Sigmoid colon (tissue), 7 donors: Measurements from ENCODE around the gene EIF3F. TPM values are rescaled to one million over a fixed set of nuclear protein-coding genes. Genes with fewer than 3 reads are reported as not detected.

Source experiments
- DNase-seq: peaks from one replicate; pipeline ENCODE4 v3.0.0-alpha.2; 2019
- H3K27ac ChIP-seq, 4 donors: fragments of 200-600 bp; sonication (generic); one replicate each; pipeline ENCODE4 v1.5.1; 2016 to 2019; ENCODE audit warnings: mild to moderate bottlenecking in 1 of 4
- H3K27me3 ChIP-seq, 3 donors: fragments of 200-600 bp; sonication (generic); one replicate each; pipeline ENCODE4 v1.5.1; 2019; ENCODE audit warnings: mild to moderate bottlenecking in 1 of 3
- H3K36me3 ChIP-seq, 4 donors: fragments of 200-600 bp; sonication (generic); one replicate each; pipeline ENCODE4 v1.5.1; 2016 to 2019
- H3K4me1 ChIP-seq, 4 donors: fragments of 200-600 bp; sonication (generic); one replicate each; pipeline ENCODE4 v1.5.1; 2017 to 2019
- H3K4me3 ChIP-seq, 4 donors: fragments of 200-600 bp; sonication (generic); one replicate each; pipeline ENCODE4 v1.5.1; 2017 to 2019; ENCODE audit warnings: mild to moderate bottlenecking in 2 of 4, moderate library complexity in 1 of 4
- H3K9me3 ChIP-seq, 4 donors: fragments of 200-600 bp in 3 of 4; sonication (generic) in 3 of 4; one replicate each; pipeline versions ENCODE4 v1.5.1 to v1.6.1; 2013 to 2019
- EP300 ChIP-seq, 4 donors: sonication (generic); formaldehyde crosslinking; IDR thresholded peaks; one replicate each; pipeline ENCODE4 v1.6.1; 2017; ENCODE audit warnings: antibody characterized with exemption in 4 of 4
- POLR2A ChIP-seq, 2 donors: fragments of 450-650 bp; IDR thresholded peaks; one replicate each; pipeline ENCODE4 v1.6.1; 2016; ENCODE audit warnings: antibody characterized with exemption in 2 of 2, mild to moderate bottlenecking in 2 of 2, moderate library complexity in 2 of 2
- POLR2AphosphoS5 ChIP-seq, 4 donors: sonication (generic); formaldehyde crosslinking; IDR thresholded peaks; one replicate each; pipeline ENCODE4 v1.6.1; 2017; ENCODE audit warnings: antibody characterized with exemption in 4 of 4
- WGBS, 2 donors: extraction: QIAGEN DNeasy Blood & Tissue Kit; methylation state at CpG; one replicate each; pipeline ENCODE4 v1.1.7; 2013; 5-methylcytosine and 5-hydroxymethylcytosine counted together
- intact Hi-C: fragments of 100-400 bp; cut with DNase I; formaldehyde crosslinking; loops from one replicate; pipeline ENCODE4 v1.15.1; 2023
- polyA plus RNA-seq, 3 donors: library from polyadenylated mRNA; stranded (reverse); fragments of 200-250 nt; gene quantifications; one replicate each; pipeline ENCODE4 v1.2.3, GENCODE V29; 2013
- total RNA-seq, 4 donors: library from RNA; depleted of rRNA; stranded (reverse); fragments of >200 nt; gene quantifications; one replicate each; pipeline ENCODE4 v1.1.0, GENCODE V29; 2016
- TF ChIP-seq, protein P1 (sequence below), 4 experiments: fragments of 450-650 bp in 3 of 4; fragments of 200-600 bp in 1 of 4; IDR thresholded peaks; one replicate each; pipeline ENCODE4 v1.5.1; 2016 to 2019; ENCODE audit warnings: antibody characterized with exemption in 4 of 4, mild to moderate bottlenecking in 3 of 4, moderate library complexity in 2 of 4
- donor health status: healthy with polysubstance abuse.
- donor health status: Bipolar disorder and iron deficiency.
- donor health status: healthy.

Gene EIF3F
- total and polyA plus RNA-seq, 7 donors: 192 to 540 (median 233) TPM

DNA sequence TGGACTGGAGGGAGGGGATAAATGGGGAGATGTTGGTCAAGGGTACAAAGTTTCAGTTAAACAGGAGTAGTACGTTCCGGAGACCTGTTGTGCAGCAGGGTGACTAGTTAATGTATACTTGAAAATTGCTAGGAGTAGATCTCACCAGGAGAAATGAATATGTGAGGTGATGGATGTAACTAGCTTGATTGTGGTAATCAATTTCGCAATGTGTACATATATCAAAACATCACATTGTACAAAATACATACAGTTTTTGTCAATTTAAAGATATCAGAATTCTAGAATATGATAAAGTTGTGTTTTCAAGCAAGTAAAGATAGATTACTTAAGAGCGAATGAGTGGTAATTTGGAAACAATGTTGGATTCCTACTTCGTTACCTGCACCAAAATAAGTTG is 13.3 kb downstream of the EIF3F start:
- DNase-seq: no peak
- peaks cover 8 to 46% (median 29%) of the 10 kb centered on the region in 4 donors for H3K36me3 ChIP-seq
- no peaks in the 10 kb centered on the region for H3K27me3 ChIP-seq
- no peak overlapping the region for H3K4me3 ChIP-seq
- intact Hi-C loops: loop anchor here (10.0 kb wide), 1 partner anchor 264 kb away; the partner anchor contains the start of gene LMO1
- TF ChIP-seq EP300 (IDR thresholded peaks at IDR 0.05) (no peak), POLR2AphosphoS5 (IDR thresholded peaks at IDR 0.05) (peak in 1 of 4 donors; percentile 11), POLR2A (IDR thresholded peaks at IDR 0.05) (no peak)
- TF ChIP-seq, protein P1, sequence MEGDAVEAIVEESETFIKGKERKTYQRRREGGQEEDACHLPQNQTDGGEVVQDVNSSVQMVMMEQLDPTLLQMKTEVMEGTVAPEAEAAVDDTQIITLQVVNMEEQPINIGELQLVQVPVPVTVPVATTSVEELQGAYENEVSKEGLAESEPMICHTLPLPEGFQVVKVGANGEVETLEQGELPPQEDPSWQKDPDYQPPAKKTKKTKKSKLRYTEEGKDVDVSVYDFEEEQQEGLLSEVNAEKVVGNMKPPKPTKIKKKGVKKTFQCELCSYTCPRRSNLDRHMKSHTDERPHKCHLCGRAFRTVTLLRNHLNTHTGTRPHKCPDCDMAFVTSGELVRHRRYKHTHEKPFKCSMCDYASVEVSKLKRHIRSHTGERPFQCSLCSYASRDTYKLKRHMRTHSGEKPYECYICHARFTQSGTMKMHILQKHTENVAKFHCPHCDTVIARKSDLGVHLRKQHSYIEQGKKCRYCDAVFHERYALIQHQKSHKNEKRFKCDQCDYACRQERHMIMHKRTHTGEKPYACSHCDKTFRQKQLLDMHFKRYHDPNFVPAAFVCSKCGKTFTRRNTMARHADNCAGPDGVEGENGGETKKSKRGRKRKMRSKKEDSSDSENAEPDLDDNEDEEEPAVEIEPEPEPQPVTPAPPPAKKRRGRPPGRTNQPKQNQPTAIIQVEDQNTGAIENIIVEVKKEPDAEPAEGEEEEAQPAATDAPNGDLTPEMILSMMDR (IDR thresholded peaks at IDR 0.05): no peak
- 67 to 83% methylated on average over 5 of the region's 5 CpGs for WGBS, 2 donors
- H3K27ac ChIP-seq: no peak overlapping the region
- H3K9me3 ChIP-seq: no peaks in the 10 kb centered on the region
- no peaks in the 10 kb centered on the region for H3K4me1 ChIP-seq

DNA sequence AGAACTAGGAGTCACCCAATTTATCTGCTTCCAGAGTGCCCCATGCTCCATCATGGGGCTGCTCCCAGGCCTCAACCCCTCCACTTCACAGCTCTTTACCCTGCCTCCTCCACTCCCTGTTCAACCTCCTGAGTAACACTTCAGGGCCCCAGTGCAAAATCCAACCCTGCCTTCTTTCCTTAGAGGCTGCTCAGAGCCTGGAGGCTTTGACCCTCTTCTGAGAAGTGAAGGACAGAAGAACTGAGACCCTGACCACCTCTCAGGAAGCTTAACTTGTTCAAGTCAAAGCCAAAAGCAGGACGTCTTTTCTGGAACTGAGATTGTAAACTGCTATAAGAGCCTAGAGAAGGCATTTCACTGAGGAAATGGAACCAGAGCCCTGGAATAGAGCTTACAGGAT is 15.5 kb downstream of the EIF3F start:
- no peak for TF ChIP-seq POLR2A (IDR thresholded peaks at IDR 0.05)
- TF ChIP-seq, protein P1 (IDR thresholded peaks at IDR 0.05): no peak
- no peak for TF ChIP-seq EP300 (IDR thresholded peaks at IDR 0.05)
- no peak for TF ChIP-seq POLR2AphosphoS5 (IDR thresholded peaks at IDR 0.05)
- Histone ChIP-seq H3K4me1 (no peaks in the 10 kb centered on the region), H3K36me3 (peaks cover 0 to 23% (median 11%) of the 10 kb centered on the region in 4 donors), H3K27me3 (no peaks in the 10 kb centered on the region), H3K9me3 (no peaks in the 10 kb centered on the region), H3K4me3 (no peak overlapping the region), H3K27ac (no peak overlapping the region)
- intact Hi-C loops: loop anchor here (10.0 kb wide), 1 partner anchor 262 kb away; the partner anchor contains the start of gene LMO1
- no peak for DNase-seq
- 62 to 66% methylated on average over 1 of the region's 1 CpG for WGBS, 2 donors

DNA sequence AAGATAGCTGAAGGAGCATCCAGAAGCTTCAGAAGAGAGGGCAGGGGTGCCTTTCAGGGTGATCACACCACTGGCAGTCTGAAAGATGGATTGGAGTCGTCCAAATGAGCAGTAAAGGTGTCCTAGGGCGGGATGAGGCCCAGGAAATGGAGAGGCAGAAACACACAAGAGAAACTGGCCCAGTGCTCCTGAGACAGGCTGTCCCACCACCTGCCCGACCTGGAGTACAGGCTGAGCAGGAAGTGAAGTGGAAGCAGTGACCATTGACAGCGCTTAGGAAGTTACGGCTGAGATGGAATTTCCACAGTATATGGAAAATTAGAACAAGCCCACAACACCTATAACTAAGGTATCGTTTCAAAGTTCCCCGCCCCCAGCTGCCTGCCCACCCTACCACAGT is 16.1 kb downstream of the EIF3F start:
- Histone ChIP-seq H3K27me3 (no peaks in the 10 kb centered on the region), H3K9me3 (no peaks in the 10 kb centered on the region), H3K36me3 (peaks cover 0 to 18% (median 9%) of the 10 kb centered on the region in 4 donors), H3K4me1 (no peaks in the 10 kb centered on the region), H3K27ac (no peak overlapping the region), H3K4me3 (no peak overlapping the region)
- intact Hi-C loops: loop anchor here (10.0 kb wide), 1 partner anchor 262 kb away; the partner anchor contains the start of gene LMO1
- 72 to 78% methylated on average over 7 of the region's 7 CpGs for WGBS, 2 donors
- DNase-seq: no peak
- TF ChIP-seq, protein P1 (IDR thresholded peaks at IDR 0.05): no peak
- no peak for TF ChIP-seq POLR2AphosphoS5 (IDR thresholded peaks at IDR 0.05)
- no peak for TF ChIP-seq EP300 (IDR thresholded peaks at IDR 0.05)

GRCh38 chr11:8004008-8004407 is 16.9 kb downstream of the EIF3F start:
- no peaks in the 10 kb centered on the region for H3K27me3 ChIP-seq
- TF ChIP-seq, protein P1 (IDR thresholded peaks at IDR 0.05): no peak
- TF ChIP-seq EP300 (IDR thresholded peaks at IDR 0.05): no peak
- no peak for TF ChIP-seq POLR2A (IDR thresholded peaks at IDR 0.05)
- no peak for TF ChIP-seq POLR2AphosphoS5 (IDR thresholded peaks at IDR 0.05)
- no peaks in the 10 kb centered on the region for H3K9me3 ChIP-seq
- intact Hi-C loops: loop anchor here (10.0 kb wide), 1 partner anchor 261 kb away; the partner anchor contains the start of gene LMO1
- no peaks in the 10 kb centered on the region for H3K4me1 ChIP-seq
- WGBS, 2 donors: 86 to 91% methylated on average over 2 of the region's 2 CpGs
- H3K4me3 ChIP-seq: no peak overlapping the region
- peaks cover 0 to 10% (median 3%) of the 10 kb centered on the region in 4 donors for H3K36me3 ChIP-seq
- no peak for DNase-seq
- no peak overlapping the region for H3K27ac ChIP-seq

DNA sequence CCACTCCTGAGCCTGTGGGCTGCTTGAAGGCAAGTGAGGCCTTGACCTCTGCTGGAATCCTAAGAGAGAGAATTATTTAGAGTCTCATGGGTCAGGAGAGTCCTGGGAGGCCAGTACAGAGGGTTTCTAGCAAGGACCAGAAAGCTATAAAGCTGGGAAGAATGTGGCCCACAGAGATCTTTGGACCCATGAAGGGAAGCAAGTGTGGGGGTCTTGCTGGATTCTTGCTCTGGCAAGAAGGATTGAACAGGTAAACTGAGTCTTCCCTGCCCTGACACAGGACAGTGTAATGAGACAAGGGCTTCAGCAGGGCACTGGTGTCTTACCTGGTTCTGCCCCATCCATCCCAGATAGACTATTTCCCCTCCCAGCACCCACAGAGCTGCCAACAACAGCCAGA is 18.4 kb downstream of the EIF3F start:
- no peaks in the 10 kb centered on the region for H3K4me1 ChIP-seq
- H3K9me3 ChIP-seq: no peaks in the 10 kb centered on the region
- intact Hi-C loops: loop anchor here (10.0 kb wide), 1 partner anchor 259 kb away; the partner anchor contains the start of gene LMO1
- H3K4me3 ChIP-seq: no peak overlapping the region
- TF ChIP-seq, protein P1 (IDR thresholded peaks at IDR 0.05): no peak
- TF ChIP-seq POLR2AphosphoS5 (IDR thresholded peaks at IDR 0.05): no peak
- TF ChIP-seq POLR2A (IDR thresholded peaks at IDR 0.05): no peak
- no peak for TF ChIP-seq EP300 (IDR thresholded peaks at IDR 0.05)
- DNase-seq: no peak
- H3K27me3 ChIP-seq: no peaks in the 10 kb centered on the region
- H3K36me3 ChIP-seq: no peaks in the 10 kb centered on the region
- no peak overlapping the region for H3K27ac ChIP-seq
